OCI-LY1 (cell line): ENCODE measurements around the gene MARS1.

Experiments
- H2AFZ ChIP-seq: fragments of 200-600 bp; sonication (generic), shearing (Covaris generic); 2 replicates; pipeline ENCODE4 v1.6.0; 2014; ENCODE audit warnings: antibody characterized with exemption, mild to moderate bottlenecking, low read length
- H3F3A ChIP-seq: fragments of 200-600 bp; sonication (generic), shearing (Covaris generic); 2 replicates; pipeline ENCODE4 v1.6.0; 2014; ENCODE audit warnings: mild to moderate bottlenecking, antibody characterized with exemption, low read length, moderate library complexity; ENCODE audit not compliant: insufficient read depth
- H3K27ac ChIP-seq: fragments of 200-600 bp; sonication (generic); 2 replicates; pipeline ENCODE4 v1.5.1; 2014; ENCODE audit warnings: low read length, mixed run types, mild to moderate bottlenecking, low read depth; ENCODE audit not compliant: poor library complexity, severe bottlenecking
- H3K27me3 ChIP-seq: fragments of 200-600 bp; sonication (generic); 2 replicates; pipeline ENCODE4 v1.6.0; 2014; ENCODE audit warnings: antibody characterized with exemption, mild to moderate bottlenecking, low read length, moderate library complexity; ENCODE audit not compliant: insufficient read depth
- H3K36me3 ChIP-seq: fragments of 200-600 bp; sonication (generic); 2 replicates; pipeline ENCODE4 v1.6.1; 2014; ENCODE audit warnings: mild to moderate bottlenecking, antibody characterized with exemption, low read length, moderate library complexity, mixed read lengths; ENCODE audit not compliant: insufficient read depth
- H3K4me1 ChIP-seq: fragments of 200-600 bp; sonication (generic); 2 replicates; pipeline ENCODE4 v1.5.1; 2014; ENCODE audit warnings: mild to moderate bottlenecking, low read length, moderate library complexity; ENCODE audit not compliant: insufficient read depth, severe bottlenecking
- H3K4me2 ChIP-seq: fragments of 200-600 bp; sonication (generic), shearing (Covaris generic); 2 replicates; pipeline ENCODE4 v1.6.1; 2014; ENCODE audit warnings: low read length
- H3K4me3 ChIP-seq: fragments of 200-600 bp; sonication (generic); 2 replicates; pipeline ENCODE4 v1.5.1; 2014; ENCODE audit warnings: low read length, low read depth, mild to moderate bottlenecking, mixed read lengths; ENCODE audit not compliant: poor library complexity, severe bottlenecking
- H3K79me2 ChIP-seq: fragments of 200-600 bp; shearing (Covaris generic); 2 replicates; pipeline ENCODE4 v1.6.1; 2016; ENCODE audit warnings: mixed run types, low read length, mixed read lengths; ENCODE audit not compliant: insufficient read depth
- H3K9ac ChIP-seq: fragments of 200-600 bp; sonication (generic), shearing (Covaris generic); 2 replicates; pipeline ENCODE4 v1.6.1; 2014; ENCODE audit warnings: mild to moderate bottlenecking, low read length, mixed read lengths
- H3K9me2 ChIP-seq: fragments of 200-600 bp; sonication (generic), shearing (Covaris generic); 2 replicates; pipeline ENCODE4 v1.6.1; 2014; ENCODE audit warnings: low read depth, mild to moderate bottlenecking, low read length, mixed read lengths
- H3K9me3 ChIP-seq: fragments of 200-600 bp; shearing (Covaris generic); 2 replicates; pipeline ENCODE4 v1.6.1; 2014; ENCODE audit warnings: low read length, mixed read lengths
- H4K20me1 ChIP-seq: fragments of 200-600 bp; sonication (generic), shearing (Covaris generic); 2 replicates; pipeline ENCODE4 v1.6.0; 2016; ENCODE audit warnings: mild to moderate bottlenecking, low read length; ENCODE audit not compliant: insufficient read depth
- CTCF ChIP-seq: fragments of 200-600 bp; sonication (generic), shearing (Covaris generic); IDR thresholded peaks from 2 replicates; pipeline ENCODE4 v1.5.1; 2017; ENCODE audit warnings: mild to moderate bottlenecking, antibody characterized with exemption, low read length, moderate library complexity, mixed read lengths
- EZH2 ChIP-seq: fragments of 200-600 bp; sonication (generic), shearing (Covaris generic); IDR thresholded peaks from 2 replicates; pipeline ENCODE4 v1.8.0; 2017; ENCODE audit warnings: borderline replicate concordance, mixed run types, mild to moderate bottlenecking, antibody characterized with exemption, low read length, moderate library complexity, mixed read lengths

MARS1 gene

DNA sequence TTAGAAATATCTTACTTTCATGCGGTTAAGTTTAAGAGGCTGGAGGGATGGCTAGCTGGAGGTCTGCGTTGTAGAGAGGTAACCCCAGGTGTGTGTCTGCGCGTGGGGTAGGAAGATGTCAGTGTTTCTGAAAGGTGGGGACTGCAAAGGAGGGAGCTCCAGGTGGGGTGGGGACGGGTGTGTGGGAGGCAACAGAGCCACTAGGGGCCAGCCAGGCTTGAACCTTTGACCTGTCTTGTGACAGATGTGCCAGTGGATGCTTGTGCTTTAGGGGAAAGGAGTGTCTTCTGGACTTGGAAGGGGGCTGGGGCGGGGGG lies 27.4 kb upstream of the MARS1 start:
- H3K36me3 ChIP-seq: no peaks in the 10 kb centered on the region
- peak overlapping the region; percentile 67 for H3K4me3 ChIP-seq
- no peak for TF ChIP-seq EZH2
- no peak for TF ChIP-seq CTCF
- H3K27me3 ChIP-seq: no peaks in the 10 kb centered on the region; the same call in 1 of the 2 replicates
- peak overlapping the region; percentile 92 for H3K4me2 ChIP-seq
- peak overlapping the region; percentile 64; the same call in 1 of the 2 replicates for H3K9ac ChIP-seq
- H2AFZ ChIP-seq: no peak overlapping the region
- H4K20me1 ChIP-seq: no peaks in the 10 kb centered on the region
- H3K4me1 ChIP-seq: peaks cover 36% of the 10 kb centered on the region
- H3K27ac ChIP-seq: peak overlapping the region; percentile 31
- no peaks in the 10 kb centered on the region for H3F3A ChIP-seq
- no peaks in the 10 kb centered on the region for H3K9me3 ChIP-seq
- H3K9me2 ChIP-seq: no peaks in the 10 kb centered on the region
- H3K79me2 ChIP-seq: no peaks in the 10 kb centered on the region

- Histone ChIP-seq H3K27me3 (no peaks in the 10 kb centered on the region; the same call in 1 of the 2 replicates), H3K79me2 (no peaks in the 10 kb centered on the region), H3K4me3 (peak overlapping the region; percentile 67), H3K27ac (peak overlapping the region; percentile 31), H4K20me1 (no peaks in the 10 kb centered on the region), H3K9me3 (no peaks in the 10 kb centered on the region), H3K9ac (peak overlapping the region; percentile 46; the same call in 1 of the 2 replicates), H3K4me2 (peak overlapping the region; percentile 92), H2AFZ (no peak overlapping the region), H3K4me1 (peaks cover 31% of the 10 kb centered on the region), H3F3A (no peaks in the 10 kb centered on the region), H3K9me2 (no peaks in the 10 kb centered on the region), H3K36me3 (no peaks in the 10 kb centered on the region)
- TF ChIP-seq EZH2 (no peak), CTCF (no peak)
These were observed 27.0 kb upstream of the MARS1 start for GRCh38 chr12:57460841-57461275.

DNA sequence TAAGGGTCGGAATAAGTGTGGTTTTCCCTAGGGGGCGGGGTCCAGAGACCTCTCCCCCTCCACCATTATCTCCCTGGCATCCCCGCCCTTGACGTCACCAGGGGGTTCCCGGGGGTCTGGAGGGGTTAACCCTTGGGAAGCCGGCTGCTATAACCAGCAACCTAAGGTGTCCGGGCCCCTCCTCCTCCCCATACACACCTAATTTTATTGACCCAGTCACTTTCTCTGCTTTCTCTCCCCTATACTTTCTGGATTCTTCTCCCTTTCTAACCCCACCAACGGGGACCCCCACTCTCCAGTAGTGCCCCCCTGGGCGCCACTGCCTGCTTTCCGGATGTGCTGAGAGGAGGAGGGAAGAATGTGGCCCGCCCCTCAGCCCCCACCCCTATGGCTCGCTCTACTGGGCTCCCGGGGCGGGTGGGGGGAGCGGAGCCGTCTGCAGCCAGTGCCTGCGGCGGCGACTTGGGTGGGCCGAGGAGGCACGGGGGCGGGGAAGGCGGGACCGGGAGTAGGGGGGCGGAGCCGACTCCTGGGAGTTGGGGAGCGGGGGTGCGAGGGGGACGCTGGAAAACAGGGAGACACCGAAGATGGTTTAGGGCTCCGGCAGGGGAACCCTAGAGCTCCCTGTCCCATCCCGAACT lies 26.5 kb upstream of the MARS1 start:
- Histone ChIP-seq H3K4me1 (peaks cover 26% of the 10 kb centered on the region), H3K9me3 (no peaks in the 10 kb centered on the region), H3K79me2 (no peaks in the 10 kb centered on the region), H2AFZ (peak overlapping the region; percentile 33; the same call in 1 of the 2 replicates), H3K4me2 (peak overlapping the region; percentile 92), H3K27ac (peak overlapping the region; percentile 31), H3K9me2 (no peaks in the 10 kb centered on the region), H4K20me1 (no peaks in the 10 kb centered on the region), H3F3A (no peaks in the 10 kb centered on the region), H3K36me3 (no peaks in the 10 kb centered on the region), H3K27me3 (no peaks in the 10 kb centered on the region; the same call in 1 of the 2 replicates), H3K4me3 (peak overlapping the region; percentile 67), H3K9ac (peak overlapping the region; percentile 76)
- TF ChIP-seq CTCF (no peak), EZH2 (no peak)
